Activated CD8-positive, alpha-beta memory T cell treated with anti-CD3 and anti-CD28 coated beads for 4 hours (primary cell): ENCODE measurements around the gene SEMA3B.
"Not testable (repeated sequence)": the region's sequence is repeated elsewhere in the genome, so short reads cannot be mapped to it uniquely, and the experiment has no call there.

Experiments used
- DNase-seq, 2 donors: peaks; one replicate each; pipeline ENCODE4 v3.0.0-alpha.2; 2020; ENCODE audit warnings: low read depth in 2 of 2

The SEMA3B gene

GRCh38 chr3:50268703-50269451 lies at the start of gene SEMA3B:
SEMA3B (plus strand) TSS chr3:50269147; CDS start chr3:50269241, 94 bp downstream.
- no peak for DNase-seq

- no peak for DNase-seq
These were observed 49.7 kb upstream of the SEMA3B start for GRCh38 chr3:50219285-50219684.

GRCh38 chr3:50220109-50220508 lies 48.8 kb upstream of the SEMA3B start:
- no peak for DNase-seq

- DNase-seq: no peak
These were observed 47.9 kb upstream of the SEMA3B start for GRCh38 chr3:50221051-50221410.

GRCh38 chr3:50221411-50222168 lies 47.4 kb upstream of the SEMA3B start:
- no peak for DNase-seq

- DNase-seq: no peak
These were observed 46.8 kb upstream of the SEMA3B start for GRCh38 chr3:50222169-50222528.

GRCh38 chr3:50224639-50225038 lies 44.3 kb upstream of the SEMA3B start:
- no peak for DNase-seq

- DNase-seq: no peak
These were observed 42.0 kb upstream of the SEMA3B start for GRCh38 chr3:50226888-50227389.

GRCh38 chr3:50227390-50228183 lies 41.4 kb upstream of the SEMA3B start:
- peak; percentile 74 to 78 for DNase-seq

GRCh38 chr3:50228184-50228763 lies 40.7 kb upstream of the SEMA3B start:
- DNase-seq: not testable (repeated sequence)

- no peak for DNase-seq
These were observed 39.5 kb upstream of the SEMA3B start for GRCh38 chr3:50229490-50229889.

GRCh38 chr3:50230104-50230793 lies 38.7 kb upstream of the SEMA3B start:
- no peak for DNase-seq

GRCh38 chr3:50230794-50231125 lies 38.2 kb upstream of the SEMA3B start:
- no peak for DNase-seq

- DNase-seq: no peak
These were observed 37.4 kb upstream of the SEMA3B start for GRCh38 chr3:50231581-50231980.

- no peak for DNase-seq
These were observed 36.6 kb upstream of the SEMA3B start for GRCh38 chr3:50232303-50232702.

- DNase-seq: no peak
These were observed 35.8 kb upstream of the SEMA3B start for GRCh38 chr3:50233176-50233575.

GRCh38 chr3:50235716-50236483 lies 33.0 kb upstream of the SEMA3B start, which contains the start of gene GNAI2:
GNAI2 (plus strand) TSS chr3:50236204; CDS start chr3:50236336, 132 bp downstream.
- DNase-seq: peak; percentile 97

- DNase-seq: no peak
These were observed 32.3 kb upstream of the SEMA3B start for GRCh38 chr3:50236484-50237132.

- no peak for DNase-seq
These were observed 31.8 kb upstream of the SEMA3B start for GRCh38 chr3:50237133-50237651.
